Trophoblast cell (in vitro differentiated cells and primary cell): ENCODE measurements around the gene ARFGEF3.

ENCODE experiments used
- DNase-seq, 2 donors: peaks; one replicate each; pipeline ENCODE4 v3.0.0-alpha.2; 2016
- H2AFZ ChIP-seq: 2 replicates; pipeline ENCODE4 v1.6.1; 2013; ENCODE audit warnings: low read length, moderate library complexity, mild to moderate bottlenecking; ENCODE audit not compliant: insufficient read depth, poor library complexity
- H2AK5ac ChIP-seq: 2 replicates; pipeline ENCODE4 v1.6.1; 2013; ENCODE audit warnings: mild to moderate bottlenecking, low read length
- H2BK120ac ChIP-seq: 2 replicates; pipeline ENCODE4 v1.6.1; 2013; ENCODE audit warnings: low read length, mild to moderate bottlenecking, moderate library complexity; ENCODE audit not compliant: insufficient read depth, poor library complexity
- H2BK12ac ChIP-seq: 2 replicates; pipeline ENCODE4 v1.6.1; 2013; ENCODE audit warnings: mild to moderate bottlenecking, low read length, moderate library complexity
- H2BK5ac ChIP-seq: 2 replicates; pipeline ENCODE4 v1.6.1; 2013; ENCODE audit warnings: low read length, low read depth, moderate library complexity, mild to moderate bottlenecking; ENCODE audit not compliant: poor library complexity
- H3K14ac ChIP-seq: 2 replicates; pipeline ENCODE4 v1.6.1; 2013; ENCODE audit warnings: mild to moderate bottlenecking, low read length
- H3K18ac ChIP-seq: 2 replicates; pipeline ENCODE4 v1.6.1; 2013; ENCODE audit warnings: mild to moderate bottlenecking, low read length
- H3K23ac ChIP-seq: 2 replicates; pipeline ENCODE4 v1.6.1; 2013; ENCODE audit warnings: low read length
- H3K27ac ChIP-seq: 2 replicates; pipeline ENCODE4 v1.5.1; 2013; ENCODE audit warnings: low read depth, mild to moderate bottlenecking, inconsistent platforms, low read length, moderate library complexity
- H3K27me3 ChIP-seq: 2 replicates; pipeline ENCODE4 v1.6.1; 2013; ENCODE audit warnings: inconsistent platforms, mild to moderate bottlenecking, low read length, moderate library complexity; ENCODE audit not compliant: insufficient read depth
- H3K36me3 ChIP-seq, 2 experiments: 1 replicate in 1 of 2; 2 replicates in 1 of 2; pipeline ENCODE4 v1.6.1; 2013; ENCODE audit warnings: low read length in 2 of 2, mild to moderate bottlenecking in 2 of 2, moderate library complexity in 1 of 2; ENCODE audit not compliant: insufficient read depth in 2 of 2, control insufficient read depth in 1 of 2
- H3K4ac ChIP-seq: 2 replicates; pipeline ENCODE4 v1.6.1; 2013; ENCODE audit warnings: low read depth, mild to moderate bottlenecking, low read length, moderate library complexity
- H3K4me1 ChIP-seq, 2 experiments: 1 replicate in 1 of 2; 2 replicates in 1 of 2; pipeline ENCODE4 v1.6.1; 2013; ENCODE audit warnings: low read length in 2 of 2, mild to moderate bottlenecking in 2 of 2, moderate library complexity in 1 of 2; ENCODE audit not compliant: insufficient read depth in 2 of 2, control insufficient read depth in 1 of 2
- H3K4me2 ChIP-seq: 2 replicates; pipeline ENCODE4 v1.6.1; 2013; ENCODE audit warnings: inconsistent platforms, mild to moderate bottlenecking, low read length, moderate library complexity
- H3K4me3 ChIP-seq: 2 replicates; pipeline ENCODE4 v1.5.1; 2013; ENCODE audit warnings: mild to moderate bottlenecking, low read depth, low read length, inconsistent platforms
- H3K79me1 ChIP-seq: one replicate; pipeline ENCODE4 v1.6.1; 2013; ENCODE audit warnings: low read length
- H3K79me2 ChIP-seq: 2 replicates; pipeline ENCODE4 v1.6.1; 2013; ENCODE audit warnings: low read length, mild to moderate bottlenecking; ENCODE audit not compliant: control insufficient read depth, insufficient read depth, poor library complexity
- H3K9ac ChIP-seq: 2 replicates; pipeline ENCODE4 v1.6.1; 2013; ENCODE audit warnings: mild to moderate bottlenecking, low read length
- H3K9me3 ChIP-seq: 2 replicates; pipeline ENCODE4 v1.6.1; 2013; ENCODE audit warnings: low read depth, mild to moderate bottlenecking, control low read depth, inconsistent platforms, low read length; ENCODE audit not compliant: insufficient read depth
- H4K12ac ChIP-seq: 2 replicates; pipeline ENCODE4 v1.6.1; 2013; ENCODE audit warnings: low read depth, mild to moderate bottlenecking, low read length, moderate library complexity
- H4K8ac ChIP-seq: 2 replicates; pipeline ENCODE4 v1.6.1; 2013; ENCODE audit warnings: low read depth, mild to moderate bottlenecking, low read length, moderate library complexity
- H4K91ac ChIP-seq: one replicate; pipeline ENCODE4 v1.6.1; 2013; ENCODE audit warnings: low read depth, mild to moderate bottlenecking, low read length, moderate library complexity
- WGBS: extraction: QIAGEN DNeasy Blood & Tissue Kit; methylation state at CpG from one replicate; pipeline ENCODE4 v1.1.7; 2013; ENCODE audit warnings: missing lambda C conversion rate; ENCODE audit not compliant: insufficient read length, insufficient coverage; ENCODE audit errors: extremely low coverage; 5-methylcytosine and 5-hydroxymethylcytosine counted together

The ARFGEF3 gene

DNA sequence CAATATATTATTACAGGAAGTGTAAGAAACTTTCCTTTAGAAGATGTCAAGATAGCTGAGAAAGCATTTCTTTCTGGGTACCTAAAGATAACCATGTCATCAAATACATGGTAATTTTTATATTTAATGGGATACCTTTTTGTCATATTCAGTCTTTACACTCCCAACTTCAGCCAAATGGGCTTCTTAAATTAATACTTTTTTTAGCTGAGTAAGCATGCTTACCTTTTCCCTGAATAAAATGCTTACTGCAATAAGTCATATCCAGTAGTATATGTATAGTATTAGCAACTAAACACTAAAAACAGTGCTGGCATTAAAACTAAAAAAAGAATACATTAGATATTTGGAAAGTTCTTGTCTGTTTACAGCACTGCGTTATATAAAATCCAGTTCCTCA, 74.0 kb downstream of the ARFGEF3 start:
- Histone ChIP-seq H3K79me1 (no peaks in the 10 kb centered on the region), H3K27ac (no peak overlapping the region), H4K91ac (no peak overlapping the region), H4K8ac (no peak overlapping the region), H3K9ac (no peak overlapping the region), H3K4me2 (no peak overlapping the region), H3K4me3 (no peak overlapping the region), H4K12ac (no peak overlapping the region), H3K23ac (no peak overlapping the region), H3K4me1 (no peaks in the 10 kb centered on the region), H2BK120ac (no peak overlapping the region), H3K27me3 (no peaks in the 10 kb centered on the region), H3K79me2 (no peaks in the 10 kb centered on the region), H2AFZ (no peak overlapping the region), H3K36me3 (no peaks in the 10 kb centered on the region), H3K9me3 (no peaks in the 10 kb centered on the region), H3K18ac (no peak overlapping the region), H3K14ac (no peak overlapping the region), H2BK12ac (no peak overlapping the region), H3K4ac (no peak overlapping the region), H2BK5ac (no peak overlapping the region), H2AK5ac (no peak overlapping the region)
- DNase-seq, result no peak
- no CpG with 5 or more reads among the region's 1 CpG for WGBS

DNA sequence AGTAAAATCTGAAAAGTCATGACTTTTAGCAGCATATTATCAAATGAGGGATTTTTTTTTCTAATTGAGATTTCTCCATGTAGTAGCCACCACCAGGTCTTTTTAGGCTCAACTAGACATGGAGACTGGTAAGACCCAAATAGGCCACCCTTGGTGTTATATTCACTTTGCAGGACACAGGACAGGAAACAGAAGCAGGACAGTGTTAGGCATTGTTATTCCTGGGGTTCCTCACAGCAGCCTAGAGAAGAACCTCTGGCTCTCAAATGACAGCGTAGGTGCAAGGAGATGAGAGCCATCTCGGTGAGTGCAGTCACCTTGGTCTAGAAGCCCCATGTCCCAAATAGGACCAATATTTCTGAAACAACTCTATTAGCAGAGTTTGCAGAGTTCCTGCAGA, 75.7 kb downstream of the ARFGEF3 start:
- H3K36me3 ChIP-seq, result no peaks in the 10 kb centered on the region
- H2BK5ac ChIP-seq, result no peak overlapping the region
- no peak overlapping the region for H3K14ac ChIP-seq
- no peak overlapping the region for H3K9ac ChIP-seq
- no peak overlapping the region for H3K27ac ChIP-seq
- H3K4me3 ChIP-seq, result no peak overlapping the region
- H3K4me1 ChIP-seq, result no peaks in the 10 kb centered on the region
- no peak overlapping the region for H3K18ac ChIP-seq
- no peak overlapping the region for H3K4ac ChIP-seq
- no peak overlapping the region for H2AFZ ChIP-seq
- WGBS, result no CpG with 5 or more reads among the region's 2 CpGs
- H2BK120ac ChIP-seq, result no peak overlapping the region
- H4K91ac ChIP-seq, result no peak overlapping the region
- no peak overlapping the region for H3K4me2 ChIP-seq
- no peak overlapping the region for H2AK5ac ChIP-seq
- no peak overlapping the region for H4K12ac ChIP-seq
- H3K79me1 ChIP-seq, result no peaks in the 10 kb centered on the region
- H3K9me3 ChIP-seq, result no peaks in the 10 kb centered on the region
- no peak overlapping the region for H2BK12ac ChIP-seq
- no peak overlapping the region for H4K8ac ChIP-seq
- H3K23ac ChIP-seq, result no peak overlapping the region
- no peaks in the 10 kb centered on the region for H3K79me2 ChIP-seq
- no peaks in the 10 kb centered on the region for H3K27me3 ChIP-seq
- DNase-seq, result no peak

DNA sequence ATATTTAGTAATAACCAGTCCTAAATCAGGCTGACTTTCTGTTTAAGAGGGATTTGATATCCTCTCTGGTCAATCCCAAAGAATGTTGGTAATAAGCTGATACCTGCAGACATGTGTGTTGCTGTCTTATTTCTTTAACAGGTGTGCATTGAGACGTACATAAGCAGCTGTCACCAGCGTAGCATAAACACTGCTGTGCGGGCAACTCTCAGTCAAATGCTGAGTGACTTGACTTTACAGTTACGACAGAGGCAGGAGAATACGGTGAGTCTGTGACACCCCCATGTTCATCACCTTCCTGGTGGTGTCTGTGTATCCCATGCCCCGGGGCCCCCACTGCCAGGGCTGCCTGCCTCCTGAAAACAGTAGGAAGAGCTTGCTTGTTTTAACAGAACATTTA, 76.6 kb downstream of the ARFGEF3 start:
- no CpG with 5 or more reads among the region's 6 CpGs for WGBS
- Histone ChIP-seq H3K4me3 (no peak overlapping the region), H2AK5ac (no peak overlapping the region), H3K9me3 (no peaks in the 10 kb centered on the region), H3K4me1 (no peaks in the 10 kb centered on the region), H3K4ac (no peak overlapping the region), H3K27ac (no peak overlapping the region), H4K8ac (no peak overlapping the region), H4K91ac (no peak overlapping the region), H3K36me3 (no peaks in the 10 kb centered on the region), H2BK5ac (no peak overlapping the region), H3K18ac (no peak overlapping the region), H3K79me2 (no peaks in the 10 kb centered on the region), H3K79me1 (no peaks in the 10 kb centered on the region), H3K23ac (no peak overlapping the region), H3K9ac (no peak overlapping the region), H2AFZ (no peak overlapping the region), H3K27me3 (no peaks in the 10 kb centered on the region), H4K12ac (no peak overlapping the region), H2BK120ac (no peak overlapping the region), H3K14ac (no peak overlapping the region), H2BK12ac (no peak overlapping the region), H3K4me2 (no peak overlapping the region)
- no peak for DNase-seq

DNA sequence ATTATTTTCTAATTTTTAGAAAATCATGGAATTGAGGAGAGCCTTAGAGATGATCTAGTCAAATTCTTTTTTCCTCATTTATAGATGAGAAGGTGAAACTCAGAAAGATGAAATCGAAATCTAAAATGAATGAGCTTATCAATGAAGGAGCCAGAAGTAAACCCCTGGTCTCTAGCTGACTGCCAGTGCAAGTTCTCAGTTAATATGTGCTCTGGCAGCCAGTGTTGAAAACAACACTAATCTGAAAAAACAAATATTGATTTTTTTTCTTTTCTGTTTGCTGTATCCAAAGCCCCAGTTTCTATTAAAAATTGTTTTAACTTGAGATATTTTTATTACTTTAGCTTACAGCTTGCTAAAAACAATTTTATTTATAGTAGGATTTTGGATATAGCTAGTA, 78.0 kb downstream of the ARFGEF3 start:
- Histone ChIP-seq H3K4me3 (no peak overlapping the region), H3K79me1 (no peaks in the 10 kb centered on the region), H2BK5ac (no peak overlapping the region), H2BK120ac (no peak overlapping the region), H3K18ac (no peak overlapping the region), H3K14ac (no peak overlapping the region), H2AK5ac (no peak overlapping the region), H2BK12ac (no peak overlapping the region), H3K36me3 (no peaks in the 10 kb centered on the region), H2AFZ (no peak overlapping the region), H3K9me3 (no peaks in the 10 kb centered on the region), H4K12ac (no peak overlapping the region), H4K8ac (no peak overlapping the region), H3K4me1 (no peaks in the 10 kb centered on the region), H3K27me3 (no peaks in the 10 kb centered on the region), H3K4ac (no peak overlapping the region), H3K23ac (no peak overlapping the region), H3K27ac (no peak overlapping the region), H3K79me2 (no peaks in the 10 kb centered on the region), H3K4me2 (no peak overlapping the region), H3K9ac (no peak overlapping the region), H4K91ac (no peak overlapping the region)
- DNase-seq, result no peak
- no CpG with 5 or more reads among the region's 1 CpG for WGBS
